ENCODE results near the gene ZNF638. TPM values are rescaled to one million over a fixed set of nuclear protein-coding genes. Genes with fewer than 3 reads are reported as not detected.
A peak's percentile ranks its signal among the peaks of the same experiment; 100 is the strongest.
"Not testable (repeated sequence)": the region's sequence is repeated elsewhere in the genome, so short reads cannot be mapped to it uniquely, and the experiment has no call there.

ZNF638 gene
- total RNA-seq, 4 donors from 2014 or later, result 195 to 326 (median 252) TPM

DNA sequence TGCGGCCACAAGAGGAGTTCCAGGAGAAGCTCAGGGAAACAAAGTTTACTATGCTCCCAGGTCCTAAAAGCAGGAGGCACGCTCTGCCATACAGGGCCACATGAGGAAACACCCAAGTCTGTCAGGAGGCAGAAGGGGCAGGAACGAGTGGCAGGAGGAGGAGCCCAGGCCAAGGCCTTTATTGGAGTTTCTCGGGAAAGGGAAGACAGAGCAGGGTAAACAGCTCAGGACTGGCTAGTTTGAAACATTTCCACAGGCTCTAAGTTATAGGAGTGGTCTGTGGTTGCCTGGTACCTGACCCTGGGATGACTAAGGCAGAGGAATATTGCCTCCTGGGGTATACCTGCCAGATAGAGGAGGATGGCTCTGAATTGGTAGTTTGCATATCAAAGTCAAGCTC, 3.7 kb upstream of the ZNF638 start:
- Histone ChIP-seq H3K9me3 (no peaks in the 10 kb centered on the region), H3K4me1 (no peaks in the 10 kb centered on the region), H3K4me3 (no peak overlapping the region), H3K27ac (no peak overlapping the region), H3K27me3 (no peaks in the 10 kb centered on the region), H3K36me3 (no peaks in the 10 kb centered on the region)
- intact Hi-C loops (cut with DNase I; ENCODE audit: low total_unique reads), result no loop called here
- no peak for DNase-seq
- TF ChIP-seq, protein P1, sequence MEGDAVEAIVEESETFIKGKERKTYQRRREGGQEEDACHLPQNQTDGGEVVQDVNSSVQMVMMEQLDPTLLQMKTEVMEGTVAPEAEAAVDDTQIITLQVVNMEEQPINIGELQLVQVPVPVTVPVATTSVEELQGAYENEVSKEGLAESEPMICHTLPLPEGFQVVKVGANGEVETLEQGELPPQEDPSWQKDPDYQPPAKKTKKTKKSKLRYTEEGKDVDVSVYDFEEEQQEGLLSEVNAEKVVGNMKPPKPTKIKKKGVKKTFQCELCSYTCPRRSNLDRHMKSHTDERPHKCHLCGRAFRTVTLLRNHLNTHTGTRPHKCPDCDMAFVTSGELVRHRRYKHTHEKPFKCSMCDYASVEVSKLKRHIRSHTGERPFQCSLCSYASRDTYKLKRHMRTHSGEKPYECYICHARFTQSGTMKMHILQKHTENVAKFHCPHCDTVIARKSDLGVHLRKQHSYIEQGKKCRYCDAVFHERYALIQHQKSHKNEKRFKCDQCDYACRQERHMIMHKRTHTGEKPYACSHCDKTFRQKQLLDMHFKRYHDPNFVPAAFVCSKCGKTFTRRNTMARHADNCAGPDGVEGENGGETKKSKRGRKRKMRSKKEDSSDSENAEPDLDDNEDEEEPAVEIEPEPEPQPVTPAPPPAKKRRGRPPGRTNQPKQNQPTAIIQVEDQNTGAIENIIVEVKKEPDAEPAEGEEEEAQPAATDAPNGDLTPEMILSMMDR (IDR thresholded peaks at IDR 0.05), result no peak
- no peak for TF ChIP-seq POLR2A (IDR thresholded peaks at IDR 0.05)

DNA sequence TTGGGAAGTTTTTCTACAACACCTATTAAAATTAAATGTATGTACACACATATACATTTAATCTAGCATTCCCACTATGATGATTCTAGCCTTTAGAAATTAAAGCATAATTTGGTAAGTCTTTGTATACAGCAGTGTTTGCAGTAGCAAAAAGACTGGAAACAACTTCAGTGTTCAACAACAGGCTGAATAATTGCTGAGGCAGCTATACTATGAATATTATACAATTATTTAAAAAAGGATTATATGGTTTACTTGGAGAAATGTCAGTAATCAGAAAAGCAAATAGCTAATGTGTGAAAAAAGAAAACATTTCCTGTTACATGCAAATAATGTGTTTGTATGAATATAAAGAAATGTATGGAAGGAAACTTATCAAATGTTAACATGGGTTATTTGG, 1.4 kb upstream of the ZNF638 start:
- Histone ChIP-seq H3K27ac (no peak overlapping the region), H3K4me1 (no peaks in the 10 kb centered on the region), H3K36me3 (no peaks in the 10 kb centered on the region), H3K4me3 (no peak overlapping the region), H3K27me3 (no peaks in the 10 kb centered on the region), H3K9me3 (no peaks in the 10 kb centered on the region)
- TF ChIP-seq, protein P1 (IDR thresholded peaks at IDR 0.05), result no peak
- no peak for TF ChIP-seq POLR2A (IDR thresholded peaks at IDR 0.05)
- intact Hi-C loops (cut with DNase I; ENCODE audit: low total_unique reads), result no loop called here
- no peak for DNase-seq

DNA sequence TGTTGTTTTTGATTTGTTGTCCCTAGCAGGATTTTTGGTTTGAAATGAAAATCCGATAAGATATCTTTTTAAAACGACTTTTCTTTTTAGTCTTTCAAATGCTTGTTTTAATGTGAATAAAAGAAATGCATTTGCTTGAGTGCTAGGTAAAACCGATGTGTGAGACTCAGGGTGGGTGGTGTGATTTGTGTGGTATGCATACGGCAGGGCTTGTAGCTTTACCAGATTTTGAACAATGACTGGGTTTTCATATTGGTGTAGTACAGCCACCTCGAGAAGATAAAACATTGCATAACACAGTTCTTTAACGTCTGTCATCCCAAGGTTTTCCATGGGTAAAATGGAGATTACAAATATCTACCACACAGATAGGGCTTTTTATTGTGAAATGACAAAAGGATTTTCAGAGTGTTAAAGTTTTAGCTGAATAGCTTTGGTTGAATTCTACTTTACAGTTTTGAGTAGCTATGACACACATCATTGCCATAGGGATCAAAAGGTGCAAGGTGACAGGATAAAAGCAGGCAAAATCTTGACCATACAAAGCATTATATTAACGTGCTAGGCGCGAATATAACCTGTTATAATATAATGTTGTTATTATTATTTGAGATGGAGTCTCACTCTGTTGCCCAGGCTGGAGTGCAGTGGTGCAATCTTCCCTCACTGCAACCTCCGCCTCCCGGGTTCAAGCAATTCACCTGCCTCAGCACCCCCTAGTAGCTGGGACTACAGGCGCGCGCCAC, 824 bp upstream of the ZNF638 start:
- H3K9me3 ChIP-seq, result no peaks in the 10 kb centered on the region
- DNase-seq, result no peak
- no peaks in the 10 kb centered on the region for H3K36me3 ChIP-seq
- H3K27me3 ChIP-seq, result no peaks in the 10 kb centered on the region
- peak overlapping the region; percentile 70 to 98 for H3K4me3 ChIP-seq
- peak overlapping the region; percentile 55 to 93 for H3K27ac ChIP-seq
- intact Hi-C loops (cut with DNase I; ENCODE audit: low total_unique reads), result no loop called here
- TF ChIP-seq, protein P1 (IDR thresholded peaks at IDR 0.05), result no peak
- no peak for TF ChIP-seq POLR2A (IDR thresholded peaks at IDR 0.05)
- H3K4me1 ChIP-seq, result no peaks in the 10 kb centered on the region

DNA sequence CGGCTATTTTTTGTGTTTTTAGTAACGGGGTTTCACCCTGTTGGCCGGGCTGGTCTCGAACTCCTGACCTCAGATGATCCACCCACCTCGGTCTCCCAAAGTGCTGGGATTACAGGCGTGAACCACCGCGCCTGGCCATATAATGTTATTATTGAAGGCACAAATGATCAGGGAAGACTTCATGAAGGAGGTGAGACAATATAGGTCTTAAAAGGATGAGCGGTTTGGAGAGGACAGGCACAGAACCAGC, 326 bp upstream of the ZNF638 start:
- intact Hi-C loops (cut with DNase I; ENCODE audit: low total_unique reads), result not testable (repeated sequence)
- peak in 1 of 2 donors; percentile 20 for DNase-seq

DNA sequence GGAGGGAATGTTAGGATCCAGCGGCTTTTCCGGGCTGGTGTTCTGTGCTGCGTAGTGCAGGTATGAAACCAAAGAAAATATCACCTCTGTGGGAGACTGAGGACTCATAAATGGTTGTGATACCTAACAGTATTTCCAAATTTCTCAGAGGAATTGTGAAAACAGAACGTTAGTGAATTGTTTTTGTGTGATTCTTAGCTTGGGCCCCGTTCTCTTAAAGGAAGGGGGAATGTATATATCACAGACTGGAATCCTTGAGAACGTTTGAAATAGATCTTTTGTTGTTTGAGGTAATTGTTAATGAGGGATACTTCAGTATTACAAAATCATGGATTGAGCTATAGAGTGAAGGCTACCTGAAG, 834 bp downstream of the ZNF638 start:
- H3K4me1 ChIP-seq, result peaks cover 0 to 3% of the 10 kb centered on the region in 2 donors
- no peak for TF ChIP-seq POLR2A (IDR thresholded peaks at IDR 0.05)
- TF ChIP-seq, protein P1 (IDR thresholded peaks at IDR 0.05), result no peak
- peak overlapping the region; percentile 70 to 98 for H3K4me3 ChIP-seq
- H3K36me3 ChIP-seq, result no peaks in the 10 kb centered on the region
- no peak for DNase-seq
- H3K27me3 ChIP-seq, result no peaks in the 10 kb centered on the region
- peak overlapping the region; percentile 93 to 95 for H3K27ac ChIP-seq
- no peaks in the 10 kb centered on the region for H3K9me3 ChIP-seq
- intact Hi-C loops (cut with DNase I; ENCODE audit: low total_unique reads), result no loop called here

More for the DNA sequence above, 326 bp upstream of the ZNF638 start:
- Histone ChIP-seq H3K27ac (peak overlapping the region; percentile 55 to 93), H3K4me3 (peak overlapping the region; percentile 70 to 98)
- H3K4me1 ChIP-seq, H3K9me3 ChIP-seq, H3K27me3 ChIP-seq, H3K36me3 ChIP-seq: not testable (repeated sequence)

DNA sequence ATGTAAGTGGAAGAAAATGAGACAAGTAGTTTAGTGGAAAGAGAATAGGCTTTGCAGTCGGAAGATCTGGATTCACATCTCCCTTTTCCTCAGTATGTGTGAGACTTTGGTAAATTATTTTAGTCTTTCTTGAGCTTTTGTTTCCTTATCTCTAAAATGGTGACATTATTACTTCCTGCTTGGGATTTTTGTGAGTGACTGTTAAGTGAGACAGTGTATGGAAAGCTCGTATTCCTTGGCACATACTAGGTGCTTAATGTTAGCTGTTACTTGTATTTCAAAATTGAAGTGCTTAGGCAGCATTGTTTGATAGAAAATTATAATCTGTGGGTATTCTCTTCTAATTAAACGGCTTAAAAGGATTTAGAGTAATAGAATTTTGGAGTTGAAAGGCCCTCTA, 2.0 kb downstream of the ZNF638 start:
- DNase-seq, result no peak
- intact Hi-C loops (cut with DNase I; ENCODE audit: low total_unique reads), result no loop called here
- H3K27ac ChIP-seq, result peak overlapping the region in 1 of 2 donors; percentile 93
- peak overlapping the region in 1 of 2 donors; percentile 70 for H3K4me3 ChIP-seq
- no peaks in the 10 kb centered on the region for H3K36me3 ChIP-seq
- no peaks in the 10 kb centered on the region for H3K27me3 ChIP-seq
- H3K4me1 ChIP-seq, result peaks cover 2 to 7% of the 10 kb centered on the region in 2 donors
- H3K9me3 ChIP-seq, result no peaks in the 10 kb centered on the region
- no peak for TF ChIP-seq POLR2A (IDR thresholded peaks at IDR 0.05)
- TF ChIP-seq, protein P1 (IDR thresholded peaks at IDR 0.05), result no peak
